Nucleus accumbens (tissue), 56 donors: Measurements from ENCODE around the gene AKT3.

ENCODE experiments used
- DNase-seq, 56 donors: peaks; one replicate each; lab custom pipeline; 2025; lab: John Stamatoyannopoulos, UW

Gene AKT3

GRCh38 chr1:243477731-243478290 lies 372.2 kb downstream of the AKT3 start:
- no peak for DNase-seq

DNA sequence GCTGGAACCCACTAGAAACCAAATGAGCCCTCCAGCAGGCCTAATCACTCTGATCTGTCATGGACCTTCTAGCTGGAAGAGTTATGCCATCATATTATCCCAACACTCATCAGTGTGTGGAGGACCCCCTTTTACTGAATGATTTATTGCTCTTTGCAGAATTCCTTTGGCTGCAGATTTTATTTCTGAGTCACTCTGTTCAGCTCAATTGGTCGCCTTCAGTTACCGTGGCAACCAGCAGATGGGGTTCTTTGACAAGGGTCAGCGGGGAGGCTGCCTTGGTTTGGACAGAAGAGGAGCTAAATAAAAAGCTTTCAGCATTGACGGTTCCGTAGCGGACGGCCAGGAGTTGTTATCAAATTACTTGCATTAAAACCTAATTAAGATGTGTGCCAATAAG lies 374.1 kb downstream of the AKT3 start:
- DNase-seq: peak in 47 of 56 donors; percentile 17 to 78 (median 46)

GRCh38 chr1:243474906-243475305 lies 375.1 kb downstream of the AKT3 start:
- DNase-seq: no peak

GRCh38 chr1:243474136-243474881 lies 375.7 kb downstream of the AKT3 start:
- no peak for DNase-seq

DNA sequence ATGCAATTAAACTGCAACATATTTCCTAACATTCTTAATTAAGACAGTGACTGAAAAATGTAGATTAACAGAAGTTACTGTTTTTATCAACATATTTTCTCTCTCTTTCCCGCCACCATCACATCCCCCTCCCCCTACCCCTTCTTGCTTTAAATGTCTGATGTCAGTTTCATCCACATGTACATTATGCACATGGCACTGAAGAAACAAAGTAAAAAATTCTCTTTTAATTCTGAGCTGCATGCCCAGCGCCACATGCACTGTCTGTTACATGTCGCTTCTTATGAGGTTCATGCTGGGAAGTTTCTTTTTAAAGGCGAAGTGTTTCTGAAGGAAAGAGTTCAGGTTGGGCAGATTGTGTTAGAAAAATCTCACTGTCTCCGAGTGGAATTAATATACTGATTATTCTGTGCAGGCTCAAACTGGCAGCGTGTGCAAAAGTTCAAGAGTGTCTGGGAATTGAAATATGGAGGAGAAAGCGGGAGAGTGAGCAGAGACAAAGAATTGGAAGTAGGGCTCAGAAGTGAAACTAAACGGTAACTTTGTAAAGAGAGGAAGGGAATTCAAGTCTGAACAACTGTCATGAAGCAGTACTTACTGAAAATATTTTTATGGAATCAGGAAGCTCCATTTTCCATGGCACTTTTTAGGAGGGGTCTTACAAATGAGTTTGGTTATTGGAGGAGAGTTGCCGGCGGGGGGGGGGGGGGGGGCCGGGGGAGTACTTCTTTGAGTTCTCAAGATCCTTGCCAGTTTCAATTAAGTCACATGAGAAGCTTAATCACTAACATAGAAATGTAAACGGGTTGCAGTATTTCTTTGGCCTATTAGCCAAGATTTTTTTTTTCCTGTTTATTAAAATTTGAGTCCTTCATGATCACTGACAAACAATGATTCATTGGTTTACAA lies 376.6 kb downstream of the AKT3 start:
- no peak for DNase-seq

- DNase-seq: no peak
Measured at GRCh38 chr1:243471754-243472745, 378.0 kb downstream of the AKT3 start.

- peak in 2 of 56 donors; percentile 15 to 26 for DNase-seq
Measured at GRCh38 chr1:243471026-243471685, 378.9 kb downstream of the AKT3 start.

GRCh38 chr1:243470502-243470901 lies 379.5 kb downstream of the AKT3 start:
- peak in 3 of 56 donors; percentile 19 to 53 (median 32) for DNase-seq

GRCh38 chr1:243469497-243469896 lies 380.5 kb downstream of the AKT3 start:
- DNase-seq: no peak

DNA sequence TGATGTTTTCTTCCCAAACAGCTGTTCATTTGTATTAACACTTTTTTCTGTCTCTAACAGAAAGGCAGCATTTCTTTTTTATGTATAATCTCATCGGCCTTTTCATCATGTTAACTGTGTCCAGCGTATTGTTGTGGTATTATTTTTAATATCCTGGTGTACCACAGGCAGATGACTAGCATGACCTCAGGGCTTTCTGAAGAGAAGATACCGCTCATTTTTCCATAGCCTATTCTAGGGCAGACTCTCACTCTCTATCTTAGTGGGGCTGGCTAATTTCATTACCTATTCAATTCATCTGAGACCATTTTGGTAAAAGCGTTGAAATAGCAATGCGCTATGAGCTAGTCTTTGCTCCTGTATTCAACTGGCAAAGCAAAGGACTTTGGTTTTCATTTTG lies 384.3 kb downstream of the AKT3 start:
- no peak for DNase-seq

DNA sequence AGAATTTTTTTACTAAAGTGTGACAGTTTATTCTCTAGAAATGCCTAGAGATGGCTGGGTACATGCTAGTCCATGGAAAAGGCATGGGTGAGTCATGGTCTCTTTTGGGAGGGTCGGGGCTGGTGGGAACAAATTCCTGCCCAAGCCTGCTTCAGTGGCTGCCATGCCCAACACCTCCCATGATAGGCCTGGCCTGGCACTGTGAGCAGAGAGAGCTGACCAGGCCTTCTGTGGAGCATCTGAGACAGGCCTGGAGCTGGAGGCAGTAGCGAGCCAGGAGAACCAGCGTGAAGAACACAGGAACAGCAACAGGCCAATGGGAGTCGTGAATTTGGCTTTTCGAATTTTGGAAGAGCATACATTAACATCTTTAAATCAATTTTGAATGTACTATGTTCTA lies 385.0 kb downstream of the AKT3 start:
- no peak for DNase-seq

DNA sequence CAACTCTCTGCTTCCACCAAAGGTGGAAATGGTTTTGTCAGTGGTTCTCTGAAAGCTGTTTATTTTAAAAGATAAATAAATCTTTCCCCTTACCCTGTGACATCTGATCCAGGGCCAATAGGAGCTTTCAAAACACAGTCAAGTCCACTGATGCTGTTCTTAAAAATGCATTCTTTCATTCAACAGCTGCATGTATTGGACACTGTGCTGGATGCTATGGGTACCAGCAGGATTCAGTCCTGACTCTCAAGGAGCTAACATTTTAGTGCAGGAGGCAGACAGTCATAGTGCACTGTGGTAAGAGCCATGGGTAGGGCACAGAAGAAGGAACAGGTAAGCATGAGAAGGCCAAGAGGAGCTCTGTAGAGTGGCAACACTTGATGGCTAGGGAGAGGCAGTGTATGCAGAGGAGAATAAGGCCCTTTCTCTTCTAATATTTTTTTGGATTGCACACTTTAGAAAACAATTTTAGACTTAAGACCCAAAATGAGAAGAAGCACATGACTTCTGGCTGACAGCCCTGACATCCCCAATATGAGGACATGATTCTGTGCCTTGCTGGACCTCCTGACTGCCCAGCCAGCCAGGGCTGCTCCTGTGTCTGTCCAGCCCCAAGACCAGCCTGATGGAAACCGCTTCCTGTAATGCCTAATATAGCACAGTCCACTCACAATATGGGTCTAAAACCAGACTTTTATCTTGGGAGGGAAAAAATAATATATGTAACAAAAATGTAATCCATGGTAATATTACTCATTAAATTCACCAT lies 386.9 kb downstream of the AKT3 start:
- DNase-seq: no peak

DNA sequence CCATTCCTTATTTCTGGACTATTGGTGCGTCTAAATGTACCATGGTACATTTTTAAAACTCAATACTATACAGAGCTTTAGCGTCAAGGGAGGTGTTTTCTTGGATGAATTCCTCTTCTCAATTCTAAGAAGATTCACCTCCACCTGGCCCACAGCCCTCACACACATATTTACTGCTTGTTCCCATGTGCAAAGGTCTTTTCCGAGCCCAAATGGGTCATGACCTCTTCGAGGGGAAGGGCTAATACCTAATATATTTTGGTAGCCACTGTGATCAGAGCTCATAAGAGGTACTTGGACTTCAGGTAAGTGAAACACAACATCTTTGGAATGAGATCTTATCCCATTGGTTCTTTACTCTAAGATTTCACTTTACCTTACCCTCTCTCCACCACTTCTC lies 388.3 kb downstream of the AKT3 start:
- no peak for DNase-seq

- DNase-seq: no peak
Measured at GRCh38 chr1:243459059-243459458, 391.0 kb downstream of the AKT3 start.

- DNase-seq: no peak
Measured at GRCh38 chr1:243457363-243457982, 392.6 kb downstream of the AKT3 start.

DNA sequence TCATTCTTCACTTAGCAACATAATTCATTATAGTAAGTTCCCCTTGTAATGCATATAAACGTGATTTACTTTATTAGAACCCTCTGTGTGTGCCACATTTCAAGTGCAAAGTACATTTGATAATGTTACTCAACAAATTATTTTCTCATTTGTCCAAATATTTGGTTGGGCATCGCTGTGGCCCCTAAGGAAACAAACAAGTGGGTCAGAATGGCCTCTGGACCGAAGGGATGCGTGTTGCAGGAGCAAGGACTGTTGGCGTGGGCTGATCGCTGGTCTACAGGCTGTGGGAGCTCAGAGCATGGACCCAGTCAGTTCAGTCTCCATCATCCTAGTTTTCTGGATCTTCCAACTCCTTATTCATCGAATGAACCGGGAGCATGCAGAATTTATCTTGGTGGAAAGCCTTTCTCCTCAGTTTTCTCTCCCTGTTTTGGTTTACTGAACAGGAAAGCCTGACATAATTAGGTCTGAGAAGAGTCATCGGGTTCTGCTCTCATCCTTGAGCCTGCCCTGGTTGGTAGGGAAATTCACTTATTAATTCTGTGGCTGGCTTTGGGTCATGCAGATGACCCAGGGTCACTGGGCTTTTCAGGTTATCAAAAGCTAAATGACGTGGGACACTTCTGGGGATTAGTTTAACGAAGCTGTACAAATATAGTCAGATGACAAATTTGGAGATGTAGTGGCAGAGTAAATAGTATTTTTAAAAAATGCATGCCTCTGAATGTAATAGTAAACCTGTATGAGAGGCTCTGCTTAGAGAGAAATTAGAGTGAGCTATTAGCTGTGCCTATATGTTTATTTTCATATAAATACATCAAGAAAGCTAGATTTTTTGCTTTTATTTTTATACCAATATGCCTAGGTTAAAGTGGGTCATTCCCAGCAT lies 394.0 kb downstream of the AKT3 start:
- DNase-seq: no peak

GRCh38 chr1:243454328-243454997 lies 395.6 kb downstream of the AKT3 start:
- DNase-seq: no peak
